Neural crest cell (in vitro differentiated cells): ENCODE data around the gene CDKN1B. TPM values are rescaled to one million over a fixed set of nuclear protein-coding genes. Genes with fewer than 3 reads are reported as not detected.

Experiments
- DNase-seq: peaks from one replicate; pipeline ENCODE4 v3.0.0; 2021; ENCODE audit warnings: low read depth, mixed read lengths, low spot score
- H3K27ac Mint-ChIP-seq: one replicate; pipeline ENCODE4 v1.8.0; 2021; ENCODE audit warnings: mild to moderate bottlenecking, mixed read lengths; ENCODE audit not compliant: unreplicated experiment
- H3K27me3 Mint-ChIP-seq: 2 replicates; pipeline ENCODE4 v1.8.0; 2021; ENCODE audit warnings: low read depth, mild to moderate bottlenecking, mixed read lengths
- H3K36me3 Mint-ChIP-seq: 2 replicates; pipeline ENCODE4 v1.8.0; 2021; ENCODE audit warnings: low read depth, mild to moderate bottlenecking, mixed read lengths
- H3K4me1 Mint-ChIP-seq: 2 replicates; pipeline ENCODE4 v1.8.0; 2021; ENCODE audit warnings: mixed read lengths
- H3K4me3 Mint-ChIP-seq: one replicate; pipeline ENCODE4 v1.8.0; 2021; ENCODE audit warnings: mild to moderate bottlenecking, mixed read lengths
- H3K9me3 Mint-ChIP-seq: 2 replicates; pipeline ENCODE4 v1.8.0; 2021; ENCODE audit warnings: mixed read lengths
- total RNA-seq: library from RNA; stranded (reverse); gene quantifications from 2 replicates; pipeline ENCODE4 v1.2.1, GENCODE V29; 2021
- TF ChIP-seq, protein P1 (sequence below): fragments of 200-600 bp; sonication (generic); conservative IDR thresholded peaks from 2 replicates; pipeline ENCODE4 v1.5.0; 2021; ENCODE audit warnings: antibody characterized with exemption, mild to moderate bottlenecking

Gene CDKN1B
- total RNA-seq, 1 donor from 2014 or later, result 47.9 TPM

DNA sequence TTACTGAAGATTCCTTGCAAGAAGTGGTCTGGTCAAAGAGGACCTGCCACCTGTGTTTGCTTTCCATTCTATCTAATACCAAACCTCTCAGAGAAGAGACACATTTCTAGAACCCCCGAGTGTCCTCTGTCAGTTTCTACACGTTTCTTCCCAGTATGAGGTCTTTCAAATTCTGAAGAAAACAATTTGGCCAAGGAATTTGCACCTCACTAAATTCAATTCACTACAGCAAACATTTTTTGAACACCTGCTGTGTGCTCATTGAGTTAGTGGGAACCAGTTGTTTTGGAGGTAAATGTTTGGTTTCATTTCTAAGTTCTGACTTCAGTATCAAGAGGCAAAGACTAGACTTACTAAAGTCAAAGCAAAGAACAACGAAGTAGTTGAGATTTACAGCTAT is 40.6 kb upstream of the CDKN1B start:
- H3K27ac Mint-ChIP-seq, result no peak overlapping the region
- peak overlapping the region; percentile 8 for H3K4me3 Mint-ChIP-seq
- H3K4me1 Mint-ChIP-seq, result peaks cover 18% of the 10 kb centered on the region

DNA sequence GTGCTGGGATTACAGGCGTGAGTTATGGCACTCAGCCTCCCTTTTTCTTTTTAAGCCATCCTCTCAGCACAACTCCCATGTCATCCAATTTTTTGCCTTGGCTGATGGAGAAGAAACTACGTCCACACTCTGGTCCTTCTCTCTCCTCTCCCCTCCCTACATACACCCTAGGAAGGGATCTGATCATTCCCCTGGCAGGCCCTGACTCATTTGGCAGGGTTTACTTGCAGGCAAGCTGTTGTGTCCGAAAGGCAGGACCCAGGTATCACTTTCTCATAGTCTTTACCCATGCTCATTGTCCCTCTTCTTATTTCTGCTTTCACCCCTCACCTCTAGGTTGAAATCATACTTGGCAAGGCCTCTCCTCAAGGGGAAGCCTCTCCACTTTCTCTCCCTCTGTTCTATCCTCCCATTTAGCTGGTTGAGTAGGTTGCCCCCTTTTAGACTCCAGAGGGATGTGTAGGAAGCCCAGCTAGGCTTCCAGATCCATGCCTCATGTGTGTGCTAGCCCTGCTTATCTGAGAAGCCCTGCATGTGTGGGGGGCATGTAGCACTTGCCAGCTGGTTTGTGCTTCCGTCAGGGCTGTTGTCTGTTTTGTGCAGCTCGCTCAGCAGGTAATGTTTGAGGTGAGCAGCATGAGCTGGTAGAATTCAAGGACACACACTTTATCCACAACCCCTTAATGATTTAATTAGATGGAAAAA is 36.0 kb upstream of the CDKN1B start:
- peak overlapping the region; percentile 56 for H3K4me3 Mint-ChIP-seq
- peak overlapping the region; percentile 25 for H3K27ac Mint-ChIP-seq
- no peak for DNase-seq
- no peaks in the 10 kb centered on the region for H3K27me3 Mint-ChIP-seq
- H3K4me1 Mint-ChIP-seq, result peaks cover 62% of the 10 kb centered on the region
- no peaks in the 10 kb centered on the region for H3K36me3 Mint-ChIP-seq
- TF ChIP-seq, protein P1, sequence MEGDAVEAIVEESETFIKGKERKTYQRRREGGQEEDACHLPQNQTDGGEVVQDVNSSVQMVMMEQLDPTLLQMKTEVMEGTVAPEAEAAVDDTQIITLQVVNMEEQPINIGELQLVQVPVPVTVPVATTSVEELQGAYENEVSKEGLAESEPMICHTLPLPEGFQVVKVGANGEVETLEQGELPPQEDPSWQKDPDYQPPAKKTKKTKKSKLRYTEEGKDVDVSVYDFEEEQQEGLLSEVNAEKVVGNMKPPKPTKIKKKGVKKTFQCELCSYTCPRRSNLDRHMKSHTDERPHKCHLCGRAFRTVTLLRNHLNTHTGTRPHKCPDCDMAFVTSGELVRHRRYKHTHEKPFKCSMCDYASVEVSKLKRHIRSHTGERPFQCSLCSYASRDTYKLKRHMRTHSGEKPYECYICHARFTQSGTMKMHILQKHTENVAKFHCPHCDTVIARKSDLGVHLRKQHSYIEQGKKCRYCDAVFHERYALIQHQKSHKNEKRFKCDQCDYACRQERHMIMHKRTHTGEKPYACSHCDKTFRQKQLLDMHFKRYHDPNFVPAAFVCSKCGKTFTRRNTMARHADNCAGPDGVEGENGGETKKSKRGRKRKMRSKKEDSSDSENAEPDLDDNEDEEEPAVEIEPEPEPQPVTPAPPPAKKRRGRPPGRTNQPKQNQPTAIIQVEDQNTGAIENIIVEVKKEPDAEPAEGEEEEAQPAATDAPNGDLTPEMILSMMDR, result no peak
- no peaks in the 10 kb centered on the region for H3K9me3 Mint-ChIP-seq

More for the DNA sequence above, 40.6 kb upstream of the CDKN1B start:
- TF ChIP-seq, protein P1, result no peak
- no peaks in the 10 kb centered on the region for H3K36me3 Mint-ChIP-seq
- H3K27me3 Mint-ChIP-seq, result no peaks in the 10 kb centered on the region
- DNase-seq, result no peak
- H3K9me3 Mint-ChIP-seq, result no peaks in the 10 kb centered on the region

DNA sequence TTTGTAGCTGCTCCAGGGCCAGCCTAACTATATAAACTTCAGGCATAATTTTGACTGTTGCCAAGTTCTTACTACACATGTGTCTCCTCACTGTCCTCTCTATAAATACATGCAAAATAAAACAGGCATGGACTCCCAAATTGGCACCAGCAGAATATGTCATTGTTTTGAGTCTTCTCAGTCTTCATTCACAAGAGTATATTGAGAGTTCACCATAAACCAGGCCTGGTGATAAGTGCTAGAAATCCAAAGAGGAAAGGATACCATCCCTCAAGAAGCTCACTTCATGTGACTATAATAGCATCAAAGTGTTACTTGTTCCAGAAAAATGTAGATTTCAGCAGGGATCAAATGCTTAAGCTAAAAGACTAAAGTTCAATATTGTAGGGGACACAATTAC is 34.9 kb upstream of the CDKN1B start:
- no peaks in the 10 kb centered on the region for H3K36me3 Mint-ChIP-seq
- TF ChIP-seq, protein P1, result no peak
- H3K27me3 Mint-ChIP-seq, result no peaks in the 10 kb centered on the region
- H3K27ac Mint-ChIP-seq, result no peak overlapping the region
- peaks cover 62% of the 10 kb centered on the region for H3K4me1 Mint-ChIP-seq
- H3K4me3 Mint-ChIP-seq, result peak overlapping the region; percentile 73
- DNase-seq, result no peak
- no peaks in the 10 kb centered on the region for H3K9me3 Mint-ChIP-seq

DNA sequence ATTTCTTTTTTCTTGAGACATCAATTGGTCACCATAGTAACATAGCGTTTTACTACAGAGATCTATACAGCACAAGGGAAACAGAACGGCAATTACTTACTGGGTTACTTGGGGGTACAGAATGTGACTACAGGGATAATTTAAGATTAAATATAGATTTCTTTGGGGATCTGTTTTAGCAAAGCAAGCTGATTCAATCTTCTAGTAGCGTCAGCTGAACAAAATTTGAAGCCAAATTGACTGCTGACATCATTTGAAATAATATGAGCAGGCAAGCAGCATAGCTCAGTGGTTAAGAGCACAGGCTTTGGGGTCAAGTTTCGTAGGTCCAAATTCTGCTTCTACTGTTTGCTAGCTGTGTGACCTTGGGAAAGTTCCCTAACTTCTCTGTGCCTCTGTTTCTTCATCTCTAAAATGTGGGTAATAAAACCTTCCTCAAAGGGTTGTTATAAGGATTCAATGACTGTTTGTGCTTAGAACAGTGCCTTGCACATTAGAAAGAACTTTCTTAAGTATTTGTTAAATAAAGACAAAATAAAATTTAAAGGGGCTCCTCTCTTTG is 34.0 kb upstream of the CDKN1B start:
- Mint-ChIP-seq H3K4me3 (peak overlapping the region; percentile 98), H3K9me3 (no peaks in the 10 kb centered on the region), H3K27ac (peak overlapping the region; percentile 98), H3K27me3 (no peaks in the 10 kb centered on the region), H3K36me3 (no peaks in the 10 kb centered on the region), H3K4me1 (peaks cover 62% of the 10 kb centered on the region)
- no peak for DNase-seq
- TF ChIP-seq, protein P1, result no peak

DNA sequence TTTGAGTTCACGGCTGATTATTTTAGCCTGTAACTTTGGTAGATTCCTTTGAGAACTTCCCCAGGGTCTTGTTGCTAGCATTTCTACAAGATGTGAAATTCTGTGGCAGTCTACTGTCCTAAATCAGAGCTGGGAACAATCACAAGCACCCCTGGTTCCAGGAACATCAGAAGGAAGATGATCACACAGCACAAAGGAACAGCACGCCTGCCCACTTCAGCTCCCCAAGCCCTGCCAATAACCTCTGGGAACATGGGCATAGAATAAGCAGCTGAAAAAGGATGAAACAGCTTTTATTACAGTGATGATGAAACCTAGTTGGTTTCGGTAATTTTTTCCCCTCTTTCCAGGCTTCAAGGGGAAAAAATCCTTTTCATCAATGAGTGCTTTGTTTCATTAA is 33.4 kb upstream of the CDKN1B start:
- H3K9me3 Mint-ChIP-seq, result no peaks in the 10 kb centered on the region
- no peaks in the 10 kb centered on the region for H3K27me3 Mint-ChIP-seq
- H3K4me1 Mint-ChIP-seq, result peaks cover 62% of the 10 kb centered on the region
- DNase-seq, result no peak
- H3K36me3 Mint-ChIP-seq, result no peaks in the 10 kb centered on the region
- TF ChIP-seq, protein P1, result no peak
- peak overlapping the region; percentile 98 for H3K4me3 Mint-ChIP-seq
- H3K27ac Mint-ChIP-seq, result peak overlapping the region; percentile 98
